HG02970 (cell line): Measurements from ENCODE around the gene ABCA8.
"Not testable (repeated sequence)": the region's sequence is repeated elsewhere in the genome, so short reads cannot be mapped to it uniquely, and the experiment has no call there.

Experiments
- ATAC-seq: cut with Tn5 transposase; IDR thresholded peaks from one replicate; pipeline ENCODE4 v1.9.1; 2021; ENCODE audit warnings: mild to moderate bottlenecking, moderate library complexity, moderate number of reproducible peaks; ENCODE audit not compliant: unreplicated experiment, low FRiP score

Gene ABCA8

GRCh38 chr17:68834328-68834836, 120.8 kb downstream of the ABCA8 start:
- ATAC-seq = no peak

- no peak for ATAC-seq
These were observed 122.9 kb downstream of the ABCA8 start for GRCh38 chr17:68832109-68832802.

- ATAC-seq = no peak
These were observed 124.0 kb downstream of the ABCA8 start for GRCh38 chr17:68831170-68831569.

GRCh38 chr17:68830313-68830712, 124.9 kb downstream of the ABCA8 start:
- no peak for ATAC-seq

GRCh38 chr17:68829211-68829610, 126.0 kb downstream of the ABCA8 start:
- no peak for ATAC-seq

- ATAC-seq = no peak
These were observed 130.5 kb downstream of the ABCA8 start for GRCh38 chr17:68824707-68825106.

- not testable (repeated sequence) for ATAC-seq
These were observed 131.0 kb downstream of the ABCA8 start for GRCh38 chr17:68824185-68824584.

- no peak for ATAC-seq
These were observed 132.4 kb downstream of the ABCA8 start for GRCh38 chr17:68822719-68823289.

- no peak for ATAC-seq
These were observed 133.1 kb downstream of the ABCA8 start for GRCh38 chr17:68821860-68822696.

- no peak for ATAC-seq
These were observed 134.2 kb downstream of the ABCA8 start for GRCh38 chr17:68820825-68821481.

- no peak for ATAC-seq
These were observed 134.7 kb downstream of the ABCA8 start for GRCh38 chr17:68820476-68820824.

GRCh38 chr17:68819465-68819864, 135.7 kb downstream of the ABCA8 start:
- ATAC-seq = no peak
